HepG2 (cell line): Measurements from ENCODE around the gene VPS9D1. TPM values are rescaled to one million over a fixed set of nuclear protein-coding genes. Genes with fewer than 3 reads are reported as not detected.

ENCODE experiments used
- ATAC-seq: fragments of 200-7000 bp; cut with Tn5 transposase; 3 replicates; pipeline ENCODE4 v1.9.1; 2020; ENCODE audit warnings: mild to moderate bottlenecking, moderate library complexity
- BruUV-seq: library from RNA; stranded (reverse); fragments of 400-500 nt; replicated peaks from 2 replicates; lab custom pipeline; 2021; lab: Mats Ljungman, UMichigan
- CTCF ChIA-PET: fragments of 300-600 bp; formaldehyde crosslinking; extraction: SDS; loops from one replicate; lab custom pipeline; 2021; ENCODE audit warnings: low total read pairs, inconsistent platforms, low intra/inter-chr PET ratio; lab: Yijun Ruan, JAX
- POLR2A ChIA-PET: fragments of 350-600 bp; sonication (Branson Sonifier 250); formaldehyde crosslinking; loops from one replicate; lab custom pipeline; 2020; ENCODE audit warnings: antibody characterized with exemption, inconsistent platforms; lab: Yijun Ruan, JAX
- DNase-seq: peaks from one replicate; pipeline ENCODE4 v3.0.0-alpha.2; 2015; ENCODE audit warnings: low spot score
- FAIRE-seq: peaks from 3 replicates; lab custom pipeline; 2011; peaks lifted over from hg19 to GRCh38; lab: Jason Lieb, UNC
- H2AFZ ChIP-seq: one replicate; pipeline ENCODE4 v1.6.1; 2011; ENCODE audit warnings: low read length, inconsistent platforms
- H3K27ac ChIP-seq: fragments of 300-600 bp; 3 replicates; pipeline ENCODE4 v1.8.0; 2011; ENCODE audit warnings: mixed run types, mild to moderate bottlenecking, mixed read lengths, low read length, inconsistent platforms; ENCODE audit not compliant: insufficient read depth; ENCODE audit errors: extremely low read length
- H3K27me3 ChIP-seq, 2 experiments: fragments of 200-600 bp in 1 of 2; 2 replicates in 1 of 2; 3 replicates in 1 of 2; pipeline versions ENCODE4 v1.6.0 to v1.8.0; 2011; ENCODE audit warnings: low read length in 2 of 2, mild to moderate bottlenecking in 2 of 2, moderate library complexity in 2 of 2, inconsistent platforms in 1 of 2; ENCODE audit not compliant: insufficient read depth in 2 of 2, control insufficient read depth in 1 of 2
- H3K36me3 ChIP-seq, 2 experiments: fragments of 200-600 bp in 1 of 2; replicated peaks in 1 of 2; 2 replicates in 1 of 2; 3 replicates in 1 of 2; pipeline versions ENCODE4 v1.5.1 to v1.8.0; 2011; ENCODE audit warnings: low read length in 2 of 2, inconsistent platforms in 1 of 2; ENCODE audit not compliant: insufficient read depth in 2 of 2, control insufficient read depth in 1 of 2
- H3K4me1 ChIP-seq: 2 replicates; pipeline ENCODE4 v1.5.1; 2012; ENCODE audit warnings: low read length, inconsistent platforms; ENCODE audit not compliant: insufficient read depth
- H3K4me2 ChIP-seq: 2 replicates; pipeline ENCODE4 v1.6.0; 2011; ENCODE audit warnings: low read depth, low read length, inconsistent platforms
- H3K4me3 ChIP-seq, 3 experiments: fragments of 200-600 bp in 1 of 3; sonication (generic), shearing (Covaris generic) in 1 of 3; replicated peaks in 1 of 3; 2 replicates each; pipeline ENCODE4 v1.5.1; 2011 to 2016; ENCODE audit warnings: low read length in 3 of 3, inconsistent platforms in 2 of 3, low read depth in 2 of 3, mild to moderate bottlenecking in 2 of 3, control low read depth in 1 of 3, mixed read lengths in 1 of 3; ENCODE audit not compliant: insufficient read depth in 1 of 3
- H3K79me2 ChIP-seq: one replicate; pipeline ENCODE4 v1.6.1; 2011; ENCODE audit warnings: low read length, inconsistent platforms; ENCODE audit not compliant: insufficient read depth
- H3K9ac ChIP-seq: 2 replicates; pipeline ENCODE4 v1.6.0; 2011; ENCODE audit warnings: mild to moderate bottlenecking, low read depth, low read length, inconsistent platforms; ENCODE audit not compliant: insufficient read depth
- H3K9me3 ChIP-seq: 2 replicates; pipeline ENCODE4 v1.5.1; 2012; ENCODE audit warnings: mild to moderate bottlenecking, low read length
- H4K20me1 ChIP-seq: 2 replicates; pipeline ENCODE4 v1.6.0; 2011; ENCODE audit warnings: inconsistent platforms, mild to moderate bottlenecking, low read length, moderate library complexity; ENCODE audit not compliant: insufficient read depth
- AGO2 ChIP-seq: fragments of 200-400 bp; formaldehyde crosslinking; optimal IDR thresholded peaks from 2 replicates; pipeline ENCODE3; 2017; ENCODE audit warnings: mild to moderate bottlenecking, low read depth, low read length, moderate library complexity
- CAMTA2 ChIP-seq: sonication (generic); formaldehyde crosslinking; IDR thresholded peaks from 2 replicates; pipeline ENCODE4 v1.4.0; 2020; ENCODE audit warnings: mild to moderate bottlenecking, missing genetic modification reagents, borderline replicate concordance
- GABPA ChIP-seq, 2 experiments: IDR thresholded peaks; 2 replicates each; pipeline ENCODE4 v1.6.1; 2011 to 2016; ENCODE audit warnings: low read depth in 2 of 2, low read length in 1 of 2, missing biosample characterization in 1 of 2, missing genetic modification characterization in 1 of 2
- KDM5A ChIP-seq: fragments of 200-600 bp; sonication (generic); IDR thresholded peaks from 2 replicates; pipeline ENCODE4 v1.7.0; 2018; ENCODE audit warnings: antibody characterized with exemption, mild to moderate bottlenecking, low read length, borderline replicate concordance
- REPIN1 ChIP-seq: sonication (generic); formaldehyde crosslinking; IDR thresholded peaks from 2 replicates; pipeline ENCODE4 v1.8.0; 2022; ENCODE audit warnings: missing genetic modification reagents, low read depth, mild to moderate bottlenecking, borderline replicate concordance
- SMAD3 ChIP-seq: sonication (generic); formaldehyde crosslinking; IDR thresholded peaks from 2 replicates; pipeline ENCODE4 v1.4.0; 2020; ENCODE audit warnings: missing genetic modification reagents
- ZNF143 ChIP-seq: sonication (generic); formaldehyde crosslinking; IDR thresholded peaks from 2 replicates; pipeline ENCODE4 v1.4.0; 2020; ENCODE audit warnings: missing genetic modification reagents
- ZNF598 ChIP-seq: sonication (generic); formaldehyde crosslinking; IDR thresholded peaks from 2 replicates; pipeline ENCODE4 v1.5.1; 2020; ENCODE audit warnings: mild to moderate bottlenecking, missing genetic modification reagents, borderline replicate concordance
- WGBS: methylation state at CpG from one replicate; pipeline ENCODE4 v1.1.6; 2017; ENCODE audit warnings: low lambda C conversion rate; 5-methylcytosine and 5-hydroxymethylcytosine counted together
- in situ Hi-C: cut with HindIII; loops from 2 replicates; pipeline ENCODE4 v1.10.0; 2017; ENCODE audit warnings: low pct_unique_long_range_greater_than_20kb; ENCODE audit not compliant: extremely low pct_ligation_motif_present
- intact Hi-C: fragments of 100-400 bp; cut with micrococcal nuclease; formaldehyde crosslinking; loops from one replicate; pipeline ENCODE4 v1.10.0; 2022; ENCODE audit not compliant: unreplicated experiment
- polyA plus RNA-seq, 8 experiments: library from polyadenylated mRNA; depleted of rRNA in 3 of 8; stranded (reverse) in 7 of 8; unstranded in 1 of 8; fragments of >200 nt; fragmentation: Illumina TruSeq in 4 of 8; extraction: Trizol in 4 of 8; gene quantifications; 2 replicates each; pipeline versions ENCODE4 v1.2.1 to v1.2.3, GENCODE V29; 2011 to 2016; ENCODE audit warnings: low read depth in 4 of 8, missing spikeins in 1 of 8, mixed read lengths in 1 of 8; ENCODE audit not compliant: insufficient read depth in 1 of 8
- total RNA-seq, 5 experiments: library from RNA; depleted of rRNA; stranded (reverse); fragments of >200 nt; fragmentation: Illumina TruSeq; extraction: Trizol; gene quantifications; 2 replicates each; pipeline ENCODE4 v1.2.3, GENCODE V29; 2016; ENCODE audit warnings: low read depth in 1 of 5
- TF ChIP-seq, protein P1 (sequence below): IDR thresholded peaks from 2 replicates; pipeline ENCODE4 v1.6.1; 2016; ENCODE audit warnings: missing compliant biosample characterization, missing genetic modification reagents, borderline replicate concordance

The VPS9D1 gene
- total and polyA plus RNA-seq, 2 of the 13 experiments (the other 11 are each of a cell fraction or from before 2014, with no cell fraction given) = 10.1 to 13.2 TPM

GRCh38 chr16:89717688-89718505 lies 2.8 kb downstream of the VPS9D1 start:
- CTCF ChIA-PET = no interaction called here
- intact Hi-C loops = no loop called here
- Histone ChIP-seq H3K4me3 (no peak overlapping the region), H3K9ac (no peak overlapping the region), H3K27ac (no peak overlapping the region), H3K9me3 (no peaks in the 10 kb centered on the region), H2AFZ (no peak overlapping the region), H3K4me2 (no peak overlapping the region)
- DNase-seq (no peak), FAIRE-seq (no peak), ATAC-seq (no peak)
- POLR2A ChIA-PET = interaction anchor here (3.1 kb wide), 1 partner anchor 12 kb away, joined by 12 read pairs; no protein-coding TSS in a partner anchor
- BruUV-seq = no TSS peak
- in situ Hi-C loops = no loop called here
- TF ChIP-seq GABPA (IDR thresholded peaks at IDR 0.05; ENCODE audit: low read depth, low read length) = 0 out of 2 replicates have a peak, but pooled peaks have one; percentile 8
- TF ChIP-seq GABPA (CRISPR knock-in tag; IDR thresholded peaks at IDR 0.05; ENCODE audit: low read depth) = no peak
- TF ChIP-seq ZNF143 (CRISPR knock-in tag) = no peak
- TF ChIP-seq CAMTA2 (CRISPR knock-in tag) = no peak
- TF ChIP-seq AGO2 = peak; percentile 86
- TF ChIP-seq, protein P1, sequence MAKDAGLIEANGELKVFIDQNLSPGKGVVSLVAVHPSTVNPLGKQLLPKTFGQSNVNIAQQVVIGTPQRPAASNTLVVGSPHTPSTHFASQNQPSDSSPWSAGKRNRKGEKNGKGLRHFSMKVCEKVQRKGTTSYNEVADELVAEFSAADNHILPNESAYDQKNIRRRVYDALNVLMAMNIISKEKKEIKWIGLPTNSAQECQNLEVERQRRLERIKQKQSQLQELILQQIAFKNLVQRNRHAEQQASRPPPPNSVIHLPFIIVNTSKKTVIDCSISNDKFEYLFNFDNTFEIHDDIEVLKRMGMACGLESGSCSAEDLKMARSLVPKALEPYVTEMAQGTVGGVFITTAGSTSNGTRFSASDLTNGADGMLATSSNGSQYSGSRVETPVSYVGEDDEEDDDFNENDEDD (CRISPR knock-in tag) = no peak
- no peak for TF ChIP-seq KDM5A
- no peak for TF ChIP-seq ZNF598 (CRISPR knock-in tag)
- no peak for TF ChIP-seq REPIN1
- TF ChIP-seq SMAD3 = no peak
- TF ChIP-seq, all 625 proteins: peak for 2
- H4K20me1 ChIP-seq = peaks cover 6% of the 10 kb centered on the region; the same call in 1 of the 2 replicates
- H3K27me3 ChIP-seq = no peaks in the 10 kb centered on the region; a peak in 1 of 5 replicates
- 90% methylated on average over 24 of the region's 24 CpGs for WGBS
- H3K36me3 ChIP-seq = peaks cover 3 to 4% of the 10 kb centered on the region in 2 experiments; a peak in 3 of 5 replicates
- peaks cover 36% of the 10 kb centered on the region for H3K4me1 ChIP-seq
- peaks cover 11% of the 10 kb centered on the region for H3K79me2 ChIP-seq
